ENCODE results near the gene LINS1.

The LINS1 gene, protein sequence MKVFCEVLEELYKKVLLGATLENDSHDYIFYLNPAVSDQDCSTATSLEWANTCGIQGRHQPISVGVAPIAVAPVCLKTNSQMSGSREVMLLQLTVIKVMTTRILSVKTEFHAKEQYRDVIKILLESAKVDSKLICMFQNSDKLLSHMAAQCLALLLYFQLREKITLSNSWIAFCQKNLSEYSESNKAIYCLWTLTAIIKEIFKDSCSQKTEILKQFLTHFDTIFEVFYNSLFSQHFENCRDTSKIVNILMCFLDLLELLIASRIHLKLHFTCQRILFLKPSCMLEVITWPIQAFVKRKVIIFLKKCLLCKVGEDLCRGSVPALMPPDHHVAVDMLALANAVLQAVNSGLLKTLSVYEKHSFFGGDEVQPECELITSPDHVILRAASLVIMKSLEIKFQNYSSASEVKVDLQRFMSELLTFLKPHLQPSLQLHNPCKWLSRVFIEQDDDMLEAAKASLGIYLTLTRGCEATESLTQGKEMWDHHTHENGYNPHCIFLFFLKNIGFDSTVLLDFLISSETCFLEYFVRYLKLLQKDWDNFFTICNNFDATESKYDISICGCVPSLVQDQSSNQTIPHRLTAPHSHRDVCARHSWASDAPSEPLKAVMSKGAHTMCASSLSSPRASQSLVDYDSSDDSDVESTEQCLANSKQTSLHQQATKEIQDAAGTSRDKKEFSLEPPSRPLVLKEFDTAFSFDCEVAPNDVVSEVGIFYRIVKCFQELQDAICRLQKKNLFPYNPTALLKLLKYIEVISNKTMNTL

DNA sequence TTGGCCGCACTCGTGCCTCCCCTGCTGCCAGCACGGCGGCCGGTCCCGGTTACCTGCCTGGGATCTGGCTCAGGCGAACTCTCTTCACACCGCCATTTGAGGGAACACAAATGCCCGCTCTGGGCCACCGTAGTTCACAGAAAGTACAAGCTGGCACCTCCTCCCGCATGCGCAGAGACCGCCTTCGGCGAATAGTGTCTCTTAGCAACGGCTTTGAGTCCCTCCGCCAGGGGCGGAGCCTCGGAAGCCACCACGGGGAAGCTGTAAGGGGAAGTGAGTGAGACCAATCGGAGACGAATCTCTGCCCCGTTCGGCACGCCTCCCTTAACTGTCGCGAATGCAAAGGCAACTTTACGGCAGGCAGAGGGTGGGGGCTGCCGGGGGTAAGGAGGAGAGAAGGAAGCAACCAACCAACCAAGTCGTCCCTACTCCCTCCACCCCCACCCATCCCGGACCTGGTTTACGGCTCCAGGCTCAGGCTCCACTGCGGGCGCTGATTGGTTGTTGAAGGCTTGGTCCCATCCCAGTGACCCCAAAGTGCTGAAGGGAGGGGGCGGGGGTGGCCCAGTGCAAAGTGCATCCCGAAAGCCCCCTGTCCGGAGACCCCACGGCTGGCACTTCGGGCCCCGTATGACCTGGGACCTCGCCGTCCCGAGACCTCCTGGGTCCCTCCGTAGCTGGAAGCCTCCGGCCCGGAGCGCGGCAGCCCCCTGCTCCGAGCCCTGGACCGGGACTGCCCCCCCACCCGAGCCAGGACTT lies at the start of gene LINS1, which contains the start of gene ASB7:
Gene LINS1 (minus strand): TSS at position 121 of the 759 bp plus-strand sequence. CDS start 21,342 bp downstream, outside the sequence.
Gene ASB7 (plus strand): TSS at position 526 of the 759 bp plus-strand sequence. CDS start 9,628 bp downstream, outside the sequence.
- DNase-seq = peak; percentile 100

DNA sequence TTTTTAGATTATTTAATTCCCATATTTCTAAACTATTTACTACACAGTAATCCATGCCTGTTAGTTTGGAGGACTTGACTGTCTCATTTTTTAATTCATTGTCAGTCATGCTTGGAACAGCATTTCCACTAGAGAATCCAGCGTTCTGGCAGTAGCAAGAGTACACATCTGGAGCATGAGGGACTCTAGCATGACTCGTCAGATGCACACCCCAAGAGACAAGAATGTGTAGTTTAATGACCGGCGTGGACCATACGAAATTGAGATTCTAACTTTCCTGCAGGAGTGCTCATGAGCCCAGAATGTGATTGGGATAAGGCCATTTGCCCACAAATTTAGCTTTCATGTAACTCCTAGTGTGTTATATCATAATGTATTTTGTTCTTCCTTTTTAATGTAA lies 49.3 kb upstream of the LINS1 start:
- peak; percentile 49 for DNase-seq

- DNase-seq = no peak
These were observed 48.7 kb upstream of the LINS1 start for GRCh38 chr15:100650685-100651084.

DNA sequence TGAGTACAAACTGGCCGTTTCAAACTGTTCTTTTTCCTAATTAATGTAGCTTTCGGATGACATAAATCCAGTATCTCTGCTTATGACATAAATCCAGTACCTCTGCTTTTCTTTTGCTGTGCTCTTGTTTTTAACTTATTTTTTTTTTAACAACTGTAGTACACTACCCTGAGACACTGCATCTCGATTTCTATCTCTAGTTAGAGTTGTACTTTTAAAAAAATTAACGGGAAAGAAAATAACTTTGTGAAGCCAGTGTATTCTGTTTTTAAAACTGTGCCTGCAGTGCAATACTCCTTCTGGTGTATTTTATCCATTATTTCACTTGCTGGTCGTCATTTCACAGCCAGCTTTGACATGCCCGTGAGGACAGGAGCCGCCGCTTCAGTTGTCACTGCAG lies 47.0 kb upstream of the LINS1 start:
- no peak for DNase-seq

- DNase-seq = no peak
These were observed 43.7 kb upstream of the LINS1 start for GRCh38 chr15:100645671-100646070.

DNA sequence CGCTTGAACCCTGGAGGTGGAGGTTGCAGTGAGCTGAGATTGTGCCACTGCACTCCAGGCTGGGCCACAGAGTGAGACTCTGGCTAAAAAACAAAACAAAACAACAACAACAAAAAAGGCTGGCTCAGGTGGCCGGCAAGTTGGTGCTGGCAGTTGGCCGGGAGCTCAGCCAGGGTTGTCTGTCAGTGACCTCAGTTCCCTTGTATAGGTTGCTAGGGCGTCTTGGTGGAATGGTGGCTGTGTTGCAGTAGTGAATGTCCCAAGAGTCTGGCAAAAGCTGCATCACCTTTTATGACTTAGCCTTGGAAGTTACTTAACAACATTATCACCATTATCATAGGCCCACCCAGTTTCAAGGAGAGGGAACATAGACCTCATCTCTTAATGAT lies 41.0 kb upstream of the LINS1 start:
- no peak for DNase-seq

DNA sequence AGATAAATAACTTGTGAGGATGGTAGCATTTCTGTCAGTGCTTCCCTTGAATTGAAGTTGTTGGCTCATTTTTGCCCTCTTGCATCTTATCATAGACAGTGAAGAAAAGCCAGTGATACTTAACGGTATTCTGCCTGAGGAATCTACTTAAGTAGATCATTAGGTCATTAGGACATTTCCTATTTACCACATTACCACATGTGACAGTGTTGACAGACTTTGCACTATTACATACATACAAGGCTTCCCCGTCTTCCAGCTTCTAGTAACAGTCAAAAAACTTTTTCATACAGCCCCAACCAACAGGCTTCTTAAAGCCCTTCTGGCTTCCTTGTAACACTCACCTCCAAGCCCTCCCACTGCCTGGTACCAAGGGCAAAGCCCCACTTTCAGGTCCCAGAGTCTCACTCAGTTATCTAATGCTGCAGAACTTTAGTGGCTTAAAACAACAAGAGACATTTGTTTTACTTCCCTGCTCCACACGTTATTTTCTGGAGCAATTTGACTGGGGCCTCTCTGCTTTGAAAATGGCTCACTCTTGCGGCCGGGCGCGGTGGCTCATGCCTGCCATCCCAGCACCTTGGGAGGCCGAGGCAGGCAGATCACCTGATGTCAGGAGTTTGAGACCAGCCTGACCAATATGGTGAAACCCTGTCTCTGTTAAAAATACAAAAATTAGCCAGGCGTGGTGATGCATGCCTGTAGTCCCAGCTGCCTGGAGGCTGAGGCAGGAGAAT lies 40.4 kb upstream of the LINS1 start:
- DNase-seq = no peak

GRCh38 chr15:100638177-100638730 lies 36.3 kb upstream of the LINS1 start:
- DNase-seq = no peak

- DNase-seq = no peak
These were observed 33.6 kb upstream of the LINS1 start for GRCh38 chr15:100635406-100636071.

DNA sequence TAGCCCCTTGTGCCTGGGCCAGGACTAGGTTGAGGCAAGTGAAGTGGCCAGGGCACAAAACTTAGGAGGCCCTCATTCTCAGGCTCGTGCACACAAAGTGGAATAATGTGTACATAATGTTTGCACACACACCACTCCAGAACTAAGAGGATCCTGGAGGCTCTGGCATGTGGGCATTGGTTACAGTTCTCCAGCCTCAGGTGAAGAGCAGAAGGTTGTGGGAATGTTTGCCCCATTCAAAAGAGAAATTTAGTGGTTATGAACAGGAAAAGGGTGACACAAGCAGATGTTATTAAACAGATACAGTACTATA lies 31.7 kb upstream of the LINS1 start:
- DNase-seq = no peak

DNA sequence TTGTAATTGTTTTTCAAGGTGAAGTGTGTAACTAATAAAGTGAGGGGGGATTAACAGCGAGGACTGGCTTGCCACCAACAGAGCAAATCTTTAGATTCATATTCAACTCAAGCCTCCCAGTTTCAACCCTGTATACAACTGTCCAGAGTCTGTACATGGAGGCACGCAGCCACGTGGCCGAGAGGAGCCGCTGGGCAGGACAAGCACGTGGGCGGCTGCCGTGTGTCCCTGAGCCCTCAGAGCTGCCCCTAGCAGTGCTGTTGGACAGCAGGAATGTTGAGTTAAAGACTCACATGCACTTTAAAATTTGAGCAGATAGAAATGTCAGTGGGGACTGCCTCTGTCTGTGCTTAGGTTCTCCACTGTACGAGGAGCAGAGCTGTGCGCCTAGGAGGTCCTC lies 29.8 kb upstream of the LINS1 start:
- no peak for DNase-seq

GRCh38 chr15:100628746-100629145 lies 26.8 kb upstream of the LINS1 start:
- no peak for DNase-seq

GRCh38 chr15:100627789-100628395 lies 25.9 kb upstream of the LINS1 start:
- peak; percentile 67 for DNase-seq

DNA sequence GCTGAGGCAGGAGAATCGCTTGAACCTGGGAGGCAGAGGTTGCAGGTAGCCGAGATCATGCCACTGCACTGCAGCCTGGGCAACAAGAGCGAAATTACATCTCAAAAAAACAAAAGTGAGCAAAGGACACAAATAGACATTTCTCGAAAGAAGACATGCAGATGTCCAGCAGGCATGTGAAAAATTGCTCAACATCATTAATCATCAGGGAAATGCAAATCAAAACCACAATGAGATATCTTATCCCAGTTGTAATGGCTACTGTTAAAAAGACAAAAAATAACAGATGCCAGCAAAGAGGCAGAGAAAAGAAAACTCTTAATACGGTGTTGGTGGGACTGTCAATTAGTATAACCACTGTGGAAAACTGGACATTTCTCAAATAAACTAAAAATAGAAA lies 21.3 kb upstream of the LINS1 start:
- no peak for DNase-seq

DNA sequence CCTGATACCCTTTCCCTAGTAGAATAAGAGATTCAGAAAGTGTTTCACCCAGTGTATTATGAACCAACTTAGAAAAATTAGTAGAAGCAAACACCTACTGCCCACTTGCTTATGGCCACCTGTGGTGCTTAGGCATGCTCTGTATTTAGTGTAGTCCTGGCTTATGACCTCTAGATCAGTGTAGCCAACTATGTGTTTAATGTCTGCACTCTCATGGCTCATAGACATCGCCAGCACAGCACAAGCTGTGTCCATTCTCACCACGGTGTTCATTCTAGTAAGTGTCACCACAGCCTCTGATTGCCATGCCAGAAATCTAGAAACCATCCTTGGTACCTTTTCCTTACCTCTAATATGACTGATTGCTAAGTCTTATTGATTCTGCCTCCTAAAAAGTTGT lies 14.7 kb upstream of the LINS1 start:
- DNase-seq = no peak

DNA sequence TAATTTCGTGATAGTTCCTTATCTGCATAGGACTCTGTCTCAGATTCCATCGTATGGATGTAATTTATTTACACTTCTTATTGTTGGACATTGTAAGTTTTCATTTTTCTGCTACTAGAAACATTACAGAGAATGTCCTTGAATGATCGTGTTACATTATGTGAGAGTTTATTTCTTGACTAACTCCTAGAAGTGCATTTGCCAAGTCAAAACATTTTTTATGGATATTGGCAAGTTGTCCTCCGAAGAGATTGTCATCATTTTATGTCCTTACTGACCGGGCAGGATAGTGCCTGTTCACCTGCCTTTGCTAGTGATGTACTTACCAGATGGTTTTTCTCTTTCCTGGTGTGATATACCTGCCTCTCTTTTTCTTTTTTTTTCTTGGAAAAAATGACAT lies 13.8 kb upstream of the LINS1 start:
- DNase-seq = no peak

DNA sequence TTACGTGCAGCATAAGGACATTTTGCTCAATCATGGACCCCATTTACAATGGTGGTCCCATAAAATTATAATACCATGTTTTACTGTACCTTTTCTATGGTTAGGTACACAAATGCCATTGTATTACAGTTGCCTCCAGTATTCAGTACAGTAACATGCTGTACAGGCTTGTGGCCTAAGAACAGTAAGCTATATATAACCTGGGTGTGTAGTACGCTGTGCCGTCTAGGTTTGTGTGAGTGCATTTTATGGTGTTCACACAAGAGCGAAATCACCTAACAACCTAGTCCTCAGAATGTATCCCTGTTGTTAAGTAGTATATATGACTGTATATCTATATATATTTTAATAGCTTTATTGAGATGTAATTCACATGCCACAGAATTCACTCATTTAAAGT lies 12.9 kb upstream of the LINS1 start:
- no peak for DNase-seq

DNA sequence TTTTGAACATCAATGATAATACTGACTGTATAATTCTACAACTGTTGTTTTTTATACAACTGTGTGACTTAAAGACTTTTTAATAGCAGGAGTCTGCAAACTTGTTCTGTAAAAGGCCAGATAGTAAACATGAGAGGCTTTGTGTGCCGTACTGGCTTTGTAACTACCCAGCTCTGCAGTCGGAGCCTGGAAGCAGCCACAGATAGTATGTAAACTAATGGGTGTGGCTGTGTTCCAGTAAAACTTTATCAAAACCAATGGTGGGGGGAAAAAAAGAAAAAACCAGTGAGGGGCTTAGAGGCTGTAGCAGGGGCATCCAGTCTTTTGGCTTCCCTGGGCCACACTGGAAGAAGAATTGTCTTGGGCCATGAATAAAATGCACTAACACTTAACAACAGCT lies 12.4 kb upstream of the LINS1 start:
- DNase-seq = no peak

GRCh38 chr15:100613208-100613607 lies 11.2 kb upstream of the LINS1 start:
- DNase-seq = no peak

DNA sequence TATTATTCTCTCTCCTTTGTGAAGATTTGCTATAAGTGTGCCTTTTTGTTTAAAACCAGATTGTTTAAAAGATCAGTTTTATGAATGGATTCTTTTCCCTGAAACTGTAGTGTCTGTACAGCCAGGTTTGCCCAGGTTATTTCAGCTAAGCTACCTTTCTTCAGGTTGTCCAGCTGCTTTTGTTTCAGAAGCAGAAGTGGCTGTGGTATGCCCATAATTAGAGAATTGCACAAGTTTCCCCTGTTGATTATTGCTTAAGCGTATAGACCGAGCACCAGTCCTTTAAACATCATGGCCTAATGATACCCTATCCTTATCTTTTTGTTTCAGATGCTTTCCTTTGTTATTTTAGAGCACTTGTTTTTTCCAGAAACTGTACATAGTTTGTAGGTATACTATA lies 10.6 kb upstream of the LINS1 start:
- DNase-seq = no peak

- no peak for DNase-seq
These were observed 924 bp upstream of the LINS1 start for GRCh38 chr15:100602823-100603393.

Data from left hindlimb (tissue), 1 donor.